Measurements from ENCODE around the gene OR4D2. TPM values are rescaled to one million over a fixed set of nuclear protein-coding genes. Genes with fewer than 3 reads are reported as not detected.
"Not testable (repeated sequence)": the region's sequence is repeated elsewhere in the genome, so short reads cannot be mapped to it uniquely, and the experiment has no call there.

Gene OR4D2
- polyA plus RNA-seq, 3 donors: not detected

DNA sequence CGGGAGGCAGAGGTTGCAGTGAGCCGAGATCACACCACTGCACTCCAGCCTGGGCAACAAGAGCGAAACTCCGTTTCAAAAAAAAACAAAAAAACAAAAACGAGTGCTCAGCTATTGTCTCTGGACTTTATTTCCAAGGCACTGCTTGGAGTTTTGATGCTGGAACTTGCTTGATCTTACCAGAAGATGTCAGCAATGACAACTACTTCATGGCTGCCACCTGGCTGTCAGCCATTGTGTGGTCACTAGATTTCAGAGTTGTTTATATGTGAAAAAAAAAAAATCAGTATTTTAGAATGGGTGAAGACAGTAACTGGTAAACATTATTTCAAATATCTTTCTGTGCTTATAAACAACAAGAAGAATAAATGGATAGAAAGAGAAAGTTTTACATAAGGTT lies 44.9 kb upstream of the OR4D2 start:
- Histone ChIP-seq H2AFZ (ENCODE audit: insufficient read depth, low read depth, low read length, poor library complexity, severe bottlenecking) (no peak overlapping the region), H3K4me1 (ENCODE audit: control insufficient read depth in 1 of 2, insufficient read depth in 2 of 2, low read length in 2 of 2) (no peaks in the 10 kb centered on the region), H3K9me3 (replicated peaks in 1 of 2; ENCODE audit: control insufficient read depth in 1 of 2, insufficient read depth in 1 of 2, low read length in 2 of 2) (no peaks in the 10 kb centered on the region), H4K20me1 (ENCODE audit: insufficient read depth, low read length) (no peaks in the 10 kb centered on the region), H3K4me2 (replicated peaks; ENCODE audit: extremely low read depth, low read length, poor library complexity, severe bottlenecking) (no peak overlapping the region), H3K27me3 (ENCODE audit: control insufficient read depth in 2 of 2, insufficient read depth in 2 of 2, low read length in 2 of 2) (no peaks in the 10 kb centered on the region), H3K36me3 (replicated peaks in 1 of 2; ENCODE audit: control insufficient read depth in 1 of 2, insufficient read depth in 2 of 2, low read length in 2 of 2) (no peaks in the 10 kb centered on the region), H3K27ac (ENCODE audit: low read depth in 1 of 2, low read length in 2 of 2) (no peak overlapping the region), H3K79me2 (ENCODE audit: insufficient read depth, low read length) (no peaks in the 10 kb centered on the region), H3K9ac (ENCODE audit: insufficient read depth, low read length, poor library complexity, severe bottlenecking) (no peak overlapping the region), H3K4me3 (replicated peaks in 1 of 3; ENCODE audit: low read depth in 2 of 3, low read length in 3 of 3) (no peak overlapping the region)
- TF ChIP-seq, protein P1, sequence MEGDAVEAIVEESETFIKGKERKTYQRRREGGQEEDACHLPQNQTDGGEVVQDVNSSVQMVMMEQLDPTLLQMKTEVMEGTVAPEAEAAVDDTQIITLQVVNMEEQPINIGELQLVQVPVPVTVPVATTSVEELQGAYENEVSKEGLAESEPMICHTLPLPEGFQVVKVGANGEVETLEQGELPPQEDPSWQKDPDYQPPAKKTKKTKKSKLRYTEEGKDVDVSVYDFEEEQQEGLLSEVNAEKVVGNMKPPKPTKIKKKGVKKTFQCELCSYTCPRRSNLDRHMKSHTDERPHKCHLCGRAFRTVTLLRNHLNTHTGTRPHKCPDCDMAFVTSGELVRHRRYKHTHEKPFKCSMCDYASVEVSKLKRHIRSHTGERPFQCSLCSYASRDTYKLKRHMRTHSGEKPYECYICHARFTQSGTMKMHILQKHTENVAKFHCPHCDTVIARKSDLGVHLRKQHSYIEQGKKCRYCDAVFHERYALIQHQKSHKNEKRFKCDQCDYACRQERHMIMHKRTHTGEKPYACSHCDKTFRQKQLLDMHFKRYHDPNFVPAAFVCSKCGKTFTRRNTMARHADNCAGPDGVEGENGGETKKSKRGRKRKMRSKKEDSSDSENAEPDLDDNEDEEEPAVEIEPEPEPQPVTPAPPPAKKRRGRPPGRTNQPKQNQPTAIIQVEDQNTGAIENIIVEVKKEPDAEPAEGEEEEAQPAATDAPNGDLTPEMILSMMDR (IDR thresholded peaks at IDR 0.05): no peak
- Mint-ChIP-seq H3K27ac (no peak overlapping the region), H3K36me3 (no peaks in the 10 kb centered on the region), H3K4me1 (no peaks in the 10 kb centered on the region), H3K4me3 (no peak overlapping the region), H3K9me3 (no peaks in the 10 kb centered on the region), H3K27me3 (ENCODE audit: low read depth in 3 of 3) (peaks cover 8 to 20% (median 11%) of the 10 kb centered on the region in 3 donors)
- WGBS (ENCODE audit: insufficient coverage): 46% methylated on average over 5 of the region's 5 CpGs
- DNase-seq: no peak
- intact Hi-C loops (cut with micrococcal nuclease): no loop called here

DNA sequence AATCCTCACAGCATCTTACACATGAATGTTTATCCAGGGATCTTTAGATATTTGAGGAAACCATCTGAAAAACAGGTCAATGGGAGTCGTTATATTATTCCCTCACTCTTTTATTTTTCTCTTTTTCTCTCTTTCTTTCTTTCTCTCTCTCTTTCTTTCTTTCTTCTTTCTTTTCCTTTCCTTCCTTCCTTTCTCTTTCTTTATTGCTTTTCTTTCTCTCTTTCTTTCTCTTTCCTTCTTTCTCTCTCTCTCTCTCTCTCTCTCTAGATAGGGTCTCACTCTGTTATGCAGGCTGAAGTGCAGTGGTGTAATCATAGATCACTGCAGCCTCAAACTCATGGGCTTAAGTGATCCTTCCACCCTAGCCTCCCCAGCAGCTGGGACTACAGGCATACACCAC lies 38.9 kb upstream of the OR4D2 start:
- H3K36me3 Mint-ChIP-seq: no peaks in the 10 kb centered on the region
- no CpG with 5 or more reads among the region's 1 CpG for WGBS (ENCODE audit: insufficient coverage)
- peaks cover 0 to 1% (median 0%) of the 10 kb centered on the region in 7 donors for H3K9me3 Mint-ChIP-seq
- Histone ChIP-seq H4K20me1 (ENCODE audit: insufficient read depth, low read length) (no peaks in the 10 kb centered on the region), H3K27me3 (ENCODE audit: control insufficient read depth in 2 of 2, insufficient read depth in 2 of 2, low read length in 2 of 2) (peaks cover 5 to 7% of the 10 kb centered on the region in 2 donors), H3K9ac (ENCODE audit: insufficient read depth, low read length, poor library complexity, severe bottlenecking) (no peak overlapping the region), H3K4me1 (ENCODE audit: control insufficient read depth in 1 of 2, insufficient read depth in 2 of 2, low read length in 2 of 2) (no peaks in the 10 kb centered on the region), H3K27ac (ENCODE audit: low read depth in 1 of 2, low read length in 2 of 2) (no peak overlapping the region), H3K9me3 (replicated peaks in 1 of 2; ENCODE audit: control insufficient read depth in 1 of 2, insufficient read depth in 1 of 2, low read length in 2 of 2) (no peaks in the 10 kb centered on the region), H3K4me2 (replicated peaks; ENCODE audit: extremely low read depth, low read length, poor library complexity, severe bottlenecking) (no peak overlapping the region), H3K79me2 (ENCODE audit: insufficient read depth, low read length) (no peaks in the 10 kb centered on the region), H3K4me3 (replicated peaks in 1 of 3; ENCODE audit: low read depth in 2 of 3, low read length in 3 of 3) (no peak overlapping the region), H3K36me3 (replicated peaks in 1 of 2; ENCODE audit: control insufficient read depth in 1 of 2, insufficient read depth in 2 of 2, low read length in 2 of 2) (no peaks in the 10 kb centered on the region), H2AFZ (ENCODE audit: insufficient read depth, low read depth, low read length, poor library complexity, severe bottlenecking) (no peak overlapping the region)
- intact Hi-C loops (cut with micrococcal nuclease): no loop called here
- peaks cover 11 to 25% (median 18%) of the 10 kb centered on the region in 3 donors for H3K27me3 Mint-ChIP-seq (ENCODE audit: low read depth in 3 of 3)
- peak overlapping the region in 1 of 2 donors; percentile 40 for H3K4me3 Mint-ChIP-seq
- no peaks in the 10 kb centered on the region for H3K4me1 Mint-ChIP-seq
- no peak overlapping the region for H3K27ac Mint-ChIP-seq
- no peak for DNase-seq
- TF ChIP-seq, protein P1 (IDR thresholded peaks at IDR 0.05): no peak

DNA sequence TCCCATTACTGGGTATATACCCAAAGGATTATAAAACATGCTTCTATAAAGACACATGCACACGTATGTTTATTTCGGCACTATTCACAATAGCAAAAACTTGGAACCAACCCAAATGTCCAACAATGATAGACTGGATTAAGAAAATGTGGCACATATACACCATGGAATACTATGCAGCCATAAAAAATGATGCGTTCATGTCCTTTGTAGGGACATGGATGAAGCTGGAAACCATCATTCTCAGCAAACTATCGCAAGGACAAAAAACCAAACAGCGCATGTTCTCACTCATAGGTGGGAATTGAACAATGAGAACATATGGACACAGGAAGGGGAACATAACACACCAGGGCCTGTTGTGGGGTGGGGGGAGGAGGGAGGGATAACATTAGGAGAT lies 34.1 kb upstream of the OR4D2 start:
- H3K9me3 ChIP-seq (replicated peaks in 1 of 2; ENCODE audit: control insufficient read depth in 1 of 2, insufficient read depth in 1 of 2, low read length in 2 of 2); H3K27ac ChIP-seq (ENCODE audit: low read depth in 1 of 2, low read length in 2 of 2); DNase-seq; H3K27ac Mint-ChIP-seq; H3K4me2 ChIP-seq (replicated peaks; ENCODE audit: extremely low read depth, low read length, poor library complexity, severe bottlenecking); intact Hi-C loops (cut with micrococcal nuclease); H3K79me2 ChIP-seq (ENCODE audit: insufficient read depth, low read length); H3K4me1 ChIP-seq (ENCODE audit: control insufficient read depth in 1 of 2, insufficient read depth in 2 of 2, low read length in 2 of 2); H2AFZ ChIP-seq (ENCODE audit: insufficient read depth, low read depth, low read length, poor library complexity, severe bottlenecking); H3K4me3 ChIP-seq (replicated peaks in 1 of 3; ENCODE audit: low read depth in 2 of 3, low read length in 3 of 3); H3K4me1 Mint-ChIP-seq; H4K20me1 ChIP-seq (ENCODE audit: insufficient read depth, low read length); H3K36me3 ChIP-seq (replicated peaks in 1 of 2; ENCODE audit: control insufficient read depth in 1 of 2, insufficient read depth in 2 of 2, low read length in 2 of 2); H3K9ac ChIP-seq (ENCODE audit: insufficient read depth, low read length, poor library complexity, severe bottlenecking); H3K9me3 Mint-ChIP-seq; H3K36me3 Mint-ChIP-seq; H3K4me3 Mint-ChIP-seq: not testable (repeated sequence)
- H3K27me3 Mint-ChIP-seq (ENCODE audit: low read depth in 3 of 3): peaks cover 18 to 43% (median 22%) of the 10 kb centered on the region in 3 donors
- H3K27me3 ChIP-seq (ENCODE audit: control insufficient read depth in 2 of 2, insufficient read depth in 2 of 2, low read length in 2 of 2): peaks cover 17 to 25% of the 10 kb centered on the region in 2 donors
- no CpG with 5 or more reads among the region's 5 CpGs for WGBS (ENCODE audit: insufficient coverage)

Data from CD14-positive monocyte (primary cell).